Aorta (tissue), 5 donors: ENCODE data around the gene ARHGAP20. TPM values are rescaled to one million over a fixed set of nuclear protein-coding genes. Genes with fewer than 3 reads are reported as not detected.

ENCODE experiments used
- ATAC-seq: fragments of 200-7000 bp; cut with Tn5 transposase; one replicate; pipeline ENCODE4 v1.9.1; 2022; ENCODE audit warnings: moderate library complexity; ENCODE audit not compliant: low FRiP score
- DNase-seq, 2 donors: peaks; one replicate each; pipeline ENCODE4 v3.0.0-alpha.2; 2020
- H3K27ac ChIP-seq, 2 donors: one replicate each; pipeline ENCODE4 v1.5.1; 2013; ENCODE audit warnings: low read length in 2 of 2, mild to moderate bottlenecking in 2 of 2, moderate library complexity in 2 of 2, control low read depth in 1 of 2, inconsistent platforms in 1 of 2, low read depth in 1 of 2
- H3K27me3 ChIP-seq, 2 donors: one replicate each; pipeline ENCODE4 v1.6.1; 2013; ENCODE audit warnings: control low read depth in 1 of 2, low read length in 1 of 2, mild to moderate bottlenecking in 1 of 2, moderate library complexity in 1 of 2; ENCODE audit not compliant: insufficient read depth in 2 of 2, control insufficient read depth in 1 of 2
- H3K36me3 ChIP-seq, 2 donors: one replicate each; pipeline ENCODE4 v1.6.1; 2013; ENCODE audit warnings: control low read depth in 1 of 2, low read length in 1 of 2, mild to moderate bottlenecking in 1 of 2; ENCODE audit not compliant: insufficient read depth in 2 of 2, control insufficient read depth in 1 of 2
- H3K4me1 ChIP-seq, 2 donors: one replicate each; pipeline ENCODE4 v1.6.1; 2013; ENCODE audit warnings: low read length in 2 of 2, control low read depth in 1 of 2, mild to moderate bottlenecking in 1 of 2, moderate library complexity in 1 of 2; ENCODE audit not compliant: insufficient read depth in 2 of 2, control insufficient read depth in 1 of 2
- H3K4me3 ChIP-seq, 2 donors: one replicate each; pipeline ENCODE4 v1.5.1; 2013; ENCODE audit warnings: low read length in 2 of 2, control low read depth in 1 of 2, mild to moderate bottlenecking in 1 of 2
- H3K9me3 ChIP-seq: one replicate; pipeline ENCODE4 v1.6.1; 2013; ENCODE audit warnings: mild to moderate bottlenecking, low read length; ENCODE audit not compliant: control insufficient read depth
- WGBS, 2 donors: extraction: QIAGEN DNeasy Blood & Tissue Kit; methylation state at CpG; one replicate each; pipeline ENCODE4 v1.1.7; 2013; 5-methylcytosine and 5-hydroxymethylcytosine counted together
- intact Hi-C, 2 donors: fragments of 100-400 bp; cut with DNase I; formaldehyde crosslinking; loops; one replicate each; pipeline versions ENCODE4 v1.14.2 to v1.15.0; 2022
- polyA plus RNA-seq, 2 donors: library from polyadenylated mRNA; stranded (reverse); fragments of 200-250 nt; gene quantifications; one replicate each; pipeline ENCODE4 v1.2.3, GENCODE V29; 2013
- total RNA-seq, 2 donors: library from RNA; stranded (reverse); fragmentation: NEBNext Ultra II Directional; extraction: Animal tissue kit (Norgen Biotek cat#: 25700); gene quantifications; one replicate each; pipeline ENCODE4 v1.2.1, GENCODE V29; 2021
- donor health status: healthy with polysubstance abuse.
- donor health status: Bipolar disorder and iron deficiency.
- donor health status: DM: no; HTN: no; CAD: no.
- donor health status: DM: no; HTN: no; CAD: no.
- donor health status: DM: yes; HTN: yes; CAD: no.

The ARHGAP20 gene
- total and polyA plus RNA-seq, 4 donors = 0.63 to 5.1 (median 2.4) TPM

GRCh38 chr11:110752890-110753289, 40.7 kb upstream of the ARHGAP20 start:
- H3K4me1 ChIP-seq = no peaks in the 10 kb centered on the region
- H3K4me3 ChIP-seq = no peak overlapping the region
- H3K36me3 ChIP-seq = no peaks in the 10 kb centered on the region
- H3K27ac ChIP-seq = no peak overlapping the region
- H3K27me3 ChIP-seq = no peaks in the 10 kb centered on the region
- no peak for ATAC-seq
- intact Hi-C loops = no loop called here
- H3K9me3 ChIP-seq = no peaks in the 10 kb centered on the region
- DNase-seq = no peak

- DNase-seq (no peak), ATAC-seq (no peak)
- H3K9me3 ChIP-seq = no peaks in the 10 kb centered on the region
These were observed 37.9 kb upstream of the ARHGAP20 start for GRCh38 chr11:110750100-110750499.

GRCh38 chr11:110747531-110747930, 35.3 kb upstream of the ARHGAP20 start:
- H3K36me3 ChIP-seq = no peaks in the 10 kb centered on the region
- ATAC-seq (no peak), DNase-seq (no peak)
- intact Hi-C loops = no loop called here
- no peak overlapping the region for H3K4me3 ChIP-seq
- no peaks in the 10 kb centered on the region for H3K4me1 ChIP-seq
- no peaks in the 10 kb centered on the region for H3K27me3 ChIP-seq
- no peak overlapping the region for H3K27ac ChIP-seq
- no peaks in the 10 kb centered on the region for H3K9me3 ChIP-seq
- 35 to 36% methylated on average over 4 of the region's 4 CpGs for WGBS, 2 donors

More at GRCh38 chr11:110750100-110750499, 37.9 kb upstream of the ARHGAP20 start:
- no peak overlapping the region for H3K4me3 ChIP-seq
- H3K36me3 ChIP-seq = no peaks in the 10 kb centered on the region
- H3K27me3 ChIP-seq = no peaks in the 10 kb centered on the region
- H3K27ac ChIP-seq = no peak overlapping the region
- H3K4me1 ChIP-seq = no peaks in the 10 kb centered on the region
- intact Hi-C loops = no loop called here

- 90% methylated on average over 1 of the region's 1 CpG for WGBS, 2 donors
- no peak overlapping the region for H3K4me3 ChIP-seq
- ATAC-seq (no peak), DNase-seq (no peak)
- H3K9me3 ChIP-seq = no peaks in the 10 kb centered on the region
- no peaks in the 10 kb centered on the region for H3K27me3 ChIP-seq
- no peaks in the 10 kb centered on the region for H3K4me1 ChIP-seq
- intact Hi-C loops = no loop called here
- H3K27ac ChIP-seq = no peak overlapping the region
- no peaks in the 10 kb centered on the region for H3K36me3 ChIP-seq
These were observed 26.4 kb upstream of the ARHGAP20 start for GRCh38 chr11:110738641-110739040.

GRCh38 chr11:110737593-110737992, 25.4 kb upstream of the ARHGAP20 start:
- DNase-seq = no peak
- Histone ChIP-seq H3K27ac (no peak overlapping the region), H3K9me3 (no peaks in the 10 kb centered on the region), H3K27me3 (no peaks in the 10 kb centered on the region), H3K36me3 (no peaks in the 10 kb centered on the region), H3K4me3 (no peak overlapping the region), H3K4me1 (no peaks in the 10 kb centered on the region)
- intact Hi-C loops = no loop called here
- WGBS, 2 donors = 97% methylated on average over 2 of the region's 2 CpGs
- no peak for ATAC-seq

GRCh38 chr11:110736171-110736553, 23.9 kb upstream of the ARHGAP20 start:
- Histone ChIP-seq H3K4me1 (no peaks in the 10 kb centered on the region), H3K9me3 (no peaks in the 10 kb centered on the region), H3K36me3 (no peaks in the 10 kb centered on the region), H3K27me3 (no peaks in the 10 kb centered on the region), H3K4me3 (no peak overlapping the region), H3K27ac (no peak overlapping the region)
- intact Hi-C loops = no loop called here
- no peak for ATAC-seq
- WGBS, 2 donors = 51 to 68% methylated on average over 2 of the region's 2 CpGs
- DNase-seq = no peak

- Histone ChIP-seq H3K4me1 (no peaks in the 10 kb centered on the region), H3K27me3 (no peaks in the 10 kb centered on the region), H3K4me3 (no peak overlapping the region), H3K9me3 (no peaks in the 10 kb centered on the region), H3K27ac (no peak overlapping the region), H3K36me3 (no peaks in the 10 kb centered on the region)
- intact Hi-C loops = no loop called here
- ATAC-seq = no peak
- DNase-seq = no peak
These were observed 23.4 kb upstream of the ARHGAP20 start for GRCh38 chr11:110735455-110736170.

- H3K27ac ChIP-seq = no peak overlapping the region
- intact Hi-C loops = no loop called here
- H3K27me3 ChIP-seq = no peaks in the 10 kb centered on the region
- H3K9me3 ChIP-seq = no peaks in the 10 kb centered on the region
- H3K36me3 ChIP-seq = no peaks in the 10 kb centered on the region
- no peaks in the 10 kb centered on the region for H3K4me1 ChIP-seq
- no peak for DNase-seq
- 43 to 68% methylated on average over 2 of the region's 2 CpGs for WGBS, 2 donors
- no peak for ATAC-seq
- no peak overlapping the region for H3K4me3 ChIP-seq
These were observed 22.6 kb upstream of the ARHGAP20 start for GRCh38 chr11:110734790-110735189.

GRCh38 chr11:110730773-110731172, 18.5 kb upstream of the ARHGAP20 start:
- Histone ChIP-seq H3K27ac (no peak overlapping the region), H3K4me1 (no peaks in the 10 kb centered on the region), H3K27me3 (no peaks in the 10 kb centered on the region), H3K36me3 (no peaks in the 10 kb centered on the region), H3K9me3 (no peaks in the 10 kb centered on the region), H3K4me3 (no peak overlapping the region)
- intact Hi-C loops = no loop called here
- ATAC-seq (no peak), DNase-seq (no peak)
- WGBS, 2 donors = 63 to 80% methylated on average over 1 of the region's 1 CpG
